SK-MEL-5 (cell line): ENCODE measurements around the gene PEMT. TPM values are rescaled to one million over a fixed set of nuclear protein-coding genes. Genes with fewer than 3 reads are reported as not detected.
"Not testable (repeated sequence)": the region's sequence is repeated elsewhere in the genome, so short reads cannot be mapped to it uniquely, and the experiment has no call there.

ENCODE experiments used
- DNase-seq: peaks from one replicate; pipeline ENCODE4 v3.0.0-alpha.2; 2016; ENCODE audit warnings: low read depth, low spot score
- in situ Hi-C: cut with HindIII; loops from 2 replicates; pipeline ENCODE4 v1.10.0; 2016; ENCODE audit warnings: low sequenced_read_pairs, high pct_unique_total_duplicates, low pct_unique_long_range_greater_than_20kb
- total RNA-seq: library from RNA; depleted of rRNA; stranded (reverse); fragments of >200 nt; shearing (Covaris generic); gene quantifications from 2 replicates; pipeline ENCODE4 v1.2.3, GENCODE V29; 2014

The PEMT gene
- total RNA-seq, 1 experiment from 2014 or later = 100 TPM

- peak; percentile 49 for DNase-seq
- in situ Hi-C loops = no loop called here
Observed at GRCh38 chr17:17494870-17495535, 96.5 kb downstream of the PEMT start.

DNA sequence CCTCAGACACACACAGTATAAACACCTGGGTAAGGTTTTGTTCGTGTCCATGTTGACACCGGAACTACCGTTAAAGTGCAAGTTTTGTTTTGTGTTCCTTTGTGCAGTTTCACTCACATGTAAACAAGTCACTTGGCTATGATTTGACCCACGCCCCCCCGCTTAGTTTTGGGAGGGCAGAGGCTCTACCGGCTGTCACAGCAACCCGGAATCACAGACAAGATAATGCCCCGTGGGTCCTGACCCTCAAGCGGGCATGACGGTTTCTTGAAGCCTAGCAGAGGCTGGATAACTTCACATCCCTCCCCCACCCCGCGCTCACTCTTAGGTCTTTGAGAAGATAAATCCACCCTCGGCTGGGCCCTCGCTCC lies 97.0 kb downstream of the PEMT start:
- in situ Hi-C loops = no loop called here
- DNase-seq = peak; percentile 66

DNA sequence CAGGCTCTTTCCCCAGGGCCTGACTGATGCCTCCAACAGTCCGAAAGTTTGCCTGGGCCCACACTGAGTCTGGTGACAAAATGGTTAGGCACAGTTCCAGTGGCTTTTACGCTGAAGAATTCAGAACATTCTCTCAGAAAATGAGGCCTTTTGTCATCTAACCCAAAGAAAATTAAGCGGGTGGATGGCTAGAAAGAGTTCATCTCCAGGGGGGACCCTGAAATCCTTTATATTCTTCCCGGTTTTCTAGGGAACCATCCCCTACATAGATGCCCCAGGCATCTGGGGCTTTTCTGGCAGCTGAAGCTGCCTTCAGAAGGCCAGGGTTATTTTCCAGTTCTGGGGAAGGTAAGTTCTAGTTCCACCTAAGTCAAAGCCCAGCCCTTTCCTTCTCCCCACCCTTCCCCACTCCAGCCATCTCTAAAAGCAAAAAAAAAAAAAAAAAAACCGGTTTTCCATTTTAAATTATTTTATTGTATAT lies 97.5 kb downstream of the PEMT start:
- DNase-seq = no peak
- in situ Hi-C loops = no loop called here

DNA sequence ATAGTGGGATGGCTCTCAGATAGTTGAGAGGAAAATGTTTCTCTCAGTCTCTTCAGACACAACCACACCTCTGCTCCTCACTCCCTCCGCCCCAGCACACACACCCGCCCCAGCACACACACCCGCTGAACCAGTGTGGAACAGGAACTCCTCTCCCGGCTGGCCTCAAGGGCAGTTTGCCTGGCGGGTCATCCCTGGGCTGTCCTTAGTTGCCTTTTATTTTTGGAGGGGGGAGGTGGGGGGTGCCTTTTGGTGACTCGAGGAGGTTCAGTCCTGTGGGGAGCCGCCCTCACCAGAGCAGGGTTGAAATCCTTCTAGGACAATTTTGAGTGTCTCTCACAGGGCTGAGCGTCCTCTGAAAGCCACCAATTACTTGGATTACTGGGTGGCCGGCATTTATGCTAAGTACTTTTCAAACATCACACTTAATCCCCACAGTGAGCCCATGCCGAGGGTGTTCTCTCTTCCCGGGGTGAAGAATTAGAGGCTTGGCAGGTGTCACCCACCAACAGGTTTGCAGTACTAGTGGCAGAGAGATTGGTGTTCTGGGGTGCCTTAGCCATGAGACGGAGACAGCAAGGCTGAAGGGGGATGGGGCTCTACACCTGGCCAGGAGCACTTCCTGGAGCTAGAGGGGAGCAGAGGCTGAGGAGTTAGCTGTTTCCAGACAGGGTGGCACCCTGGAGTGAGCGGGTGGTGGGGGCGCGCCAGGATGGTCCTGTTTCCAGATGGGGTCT lies 98.1 kb downstream of the PEMT start:
- peak; percentile 56 for DNase-seq
- in situ Hi-C loops = no loop called here

DNA sequence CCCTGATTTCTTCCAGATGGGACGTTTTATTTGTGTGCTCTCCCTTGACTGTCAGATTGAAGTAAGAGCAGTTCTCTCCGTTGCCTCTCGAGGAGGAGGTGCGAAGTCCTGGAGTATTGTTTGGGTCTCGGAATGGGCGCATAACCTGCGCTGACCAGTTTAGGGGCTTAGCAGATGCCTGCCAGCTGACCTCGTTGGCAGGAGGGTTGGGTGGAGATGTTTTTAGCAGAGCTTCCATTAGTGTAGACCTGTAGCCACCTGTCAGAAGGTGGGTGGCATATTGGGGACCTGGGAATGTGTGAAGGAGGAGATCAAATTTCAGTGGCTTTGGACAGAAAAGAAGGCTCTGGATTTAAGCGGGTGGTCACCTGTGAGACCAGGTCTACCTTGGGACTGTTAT lies 98.9 kb downstream of the PEMT start:
- in situ Hi-C loops = no loop called here

DNA sequence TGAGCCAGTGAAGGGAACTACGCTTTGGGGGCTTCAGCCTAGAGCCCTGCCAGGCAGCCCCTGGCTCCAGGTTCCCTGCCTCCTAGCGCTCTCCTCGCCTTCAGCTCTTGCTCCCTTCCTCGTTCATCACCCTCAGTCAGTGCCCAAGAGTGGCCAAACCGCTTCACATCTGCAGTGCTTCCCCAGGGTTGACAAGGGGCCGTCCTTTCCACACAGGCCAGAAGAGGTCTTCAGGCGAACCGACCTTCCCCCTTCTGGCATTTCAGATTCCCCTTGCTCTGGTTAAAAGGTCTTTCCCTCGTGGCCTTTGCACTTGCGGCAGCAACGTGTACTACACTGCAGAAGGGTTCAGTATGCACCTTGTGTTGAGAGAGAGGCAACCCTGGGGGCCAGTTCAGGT lies 99.4 kb downstream of the PEMT start:
- in situ Hi-C loops = no loop called here
- no peak for DNase-seq

More for the DNA sequence above, 98.9 kb downstream of the PEMT start:
- no peak for DNase-seq

GRCh38 chr17:17491546-17491988 lies 99.9 kb downstream of the PEMT start:
- DNase-seq = no peak
- in situ Hi-C loops = no loop called here

DNA sequence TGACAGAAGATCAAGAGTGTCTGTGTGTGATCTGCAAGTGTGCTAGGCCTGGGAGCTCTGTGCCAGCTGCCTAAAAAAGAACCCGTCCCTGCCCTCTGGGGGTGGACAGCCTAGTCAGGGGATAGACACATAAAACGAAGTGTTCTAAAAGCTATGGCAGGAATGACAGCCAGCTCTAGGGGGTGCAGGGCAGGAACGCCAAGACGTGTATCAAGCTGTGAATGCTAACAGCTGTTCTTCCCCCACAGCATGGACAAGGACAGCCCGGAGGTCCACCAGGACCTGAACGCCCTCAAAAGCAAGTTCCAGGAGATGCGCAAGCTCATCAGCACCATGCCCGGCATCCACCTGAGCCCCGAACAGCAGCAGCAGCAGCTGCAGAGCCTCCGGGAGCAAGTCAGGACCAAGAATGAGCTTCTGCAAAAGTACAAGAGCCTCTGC lies 100.5 kb downstream of the PEMT start:
- DNase-seq = no peak
- in situ Hi-C loops = no loop called here

GRCh38 chr17:17487998-17488397 lies 103.5 kb downstream of the PEMT start:
- in situ Hi-C loops = no loop called here
- DNase-seq = no peak

- DNase-seq, in situ Hi-C loops: not testable (repeated sequence)
Observed at GRCh38 chr17:17486416-17486815, 105.1 kb downstream of the PEMT start.

DNA sequence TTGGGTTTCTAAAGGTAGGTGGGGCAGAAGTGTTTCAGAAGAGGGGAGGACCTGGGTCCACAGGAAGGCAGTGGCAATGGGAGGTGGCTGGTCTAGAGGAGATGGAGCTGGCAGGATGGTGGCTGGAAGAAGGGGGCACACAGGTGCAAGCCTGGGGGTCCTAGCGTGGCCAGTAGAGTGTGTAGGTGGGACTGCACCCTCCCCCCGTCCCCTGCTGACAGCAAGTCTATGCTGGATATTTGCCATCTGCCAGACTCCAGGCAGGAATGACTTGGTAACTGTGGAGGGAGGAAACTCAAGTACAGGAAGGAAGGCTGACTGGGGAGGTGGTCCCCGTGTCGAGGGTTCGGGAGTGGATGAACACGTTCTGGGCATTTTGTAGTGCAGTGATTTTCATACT lies 106.1 kb downstream of the PEMT start:
- DNase-seq = no peak
- in situ Hi-C loops = no loop called here

GRCh38 chr17:17484451-17484899 lies 107.0 kb downstream of the PEMT start:
- in situ Hi-C loops = no loop called here

DNA sequence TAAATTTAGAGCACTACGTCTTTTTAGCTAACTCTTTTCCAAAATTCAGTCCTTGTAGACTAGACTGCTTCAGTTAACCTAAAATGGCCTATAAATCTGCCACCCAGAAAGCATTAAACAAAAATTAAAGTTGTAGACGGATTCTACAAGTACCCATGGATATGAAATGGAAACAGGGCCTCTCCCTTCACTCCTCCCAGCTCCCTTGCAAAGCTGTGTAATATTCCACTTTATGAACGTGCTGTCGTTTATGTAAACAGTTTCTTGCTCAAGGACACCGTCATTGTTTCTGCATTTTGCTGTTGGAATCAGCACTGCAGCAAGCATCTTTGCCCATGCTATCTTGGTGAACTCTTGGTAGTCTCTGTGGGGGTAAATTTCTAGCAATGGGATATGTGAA lies 109.6 kb downstream of the PEMT start:
- no peak for DNase-seq
- in situ Hi-C loops = no loop called here

More at GRCh38 chr17:17484451-17484899, 107.0 kb downstream of the PEMT start:
- no peak for DNase-seq

- no peak for DNase-seq
- in situ Hi-C loops = no loop called here
Observed at GRCh38 chr17:17480593-17481148, 110.8 kb downstream of the PEMT start.

DNA sequence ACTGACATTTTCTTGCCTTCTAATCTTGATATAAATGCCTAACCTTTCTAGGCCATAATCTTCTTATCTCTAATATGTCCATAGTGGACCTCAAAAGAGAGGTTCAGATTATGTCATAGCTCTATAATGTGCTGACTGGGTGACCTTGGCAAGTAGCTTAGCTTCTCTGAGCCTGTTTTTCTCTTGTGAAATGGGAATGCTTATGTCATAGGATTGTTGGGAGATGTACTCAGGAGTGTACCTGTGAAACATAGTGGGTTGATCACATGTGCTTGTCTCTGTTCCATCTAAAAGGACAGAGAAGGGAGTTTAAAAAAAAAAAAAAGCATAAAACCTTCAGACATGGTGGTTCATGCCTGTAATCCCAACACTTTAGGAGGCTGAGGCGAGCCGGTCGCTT lies 112.3 kb downstream of the PEMT start:
- in situ Hi-C loops = no loop called here
- DNase-seq = no peak

DNA sequence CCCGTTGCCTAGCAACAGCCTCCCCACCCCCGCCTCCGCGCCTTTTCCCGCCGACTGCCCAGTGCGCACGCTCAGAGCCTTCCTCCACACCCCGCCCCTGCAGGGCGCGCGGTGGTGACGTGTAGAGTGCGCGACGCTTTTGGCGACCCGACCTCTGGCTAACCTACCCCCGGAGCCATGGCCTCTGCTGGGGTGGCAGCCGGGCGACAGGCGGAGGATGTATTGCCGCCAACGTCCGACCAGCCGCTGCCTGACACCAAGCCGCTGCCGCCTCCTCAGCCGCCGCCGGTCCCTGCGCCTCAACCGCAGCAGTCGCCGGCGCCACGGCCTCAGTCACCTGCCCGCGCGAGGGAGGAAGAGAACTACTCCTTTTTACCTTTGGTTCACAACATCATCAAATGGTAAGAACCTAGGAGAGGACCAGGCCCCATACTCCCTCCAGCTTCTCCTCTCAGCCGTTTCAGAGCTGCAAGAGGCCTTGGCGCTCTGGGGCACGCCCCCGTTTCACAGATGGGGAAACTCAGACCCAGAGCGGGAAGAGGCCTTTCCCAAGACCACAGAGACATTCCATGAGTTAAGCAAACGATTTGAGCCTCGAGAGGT lies 114.5 kb downstream of the PEMT start, which contains the start of gene MED9:
Gene MED9 (plus strand): TSS at position 136 of the 603 bp plus-strand sequence. CDS start 42 bp downstream, at position 178.
- in situ Hi-C loops = no loop called here
- DNase-seq = peak; percentile 94

- DNase-seq = peak; percentile 100
- in situ Hi-C loops = no loop called here
Observed at GRCh38 chr17:17474341-17474740, 117.2 kb downstream of the PEMT start.

- DNase-seq = peak; percentile 98
- in situ Hi-C loops = no loop called here
Observed at GRCh38 chr17:17472333-17472920, 119.1 kb downstream of the PEMT start.
